ENCODE results near the gene MAP3K10. TPM values are rescaled to one million over a fixed set of nuclear protein-coding genes. Genes with fewer than 3 reads are reported as not detected.

MAP3K10 gene
- total and polyA plus RNA-seq, 8 donors: 12.9 to 17.2 (median 15.1) TPM

DNA sequence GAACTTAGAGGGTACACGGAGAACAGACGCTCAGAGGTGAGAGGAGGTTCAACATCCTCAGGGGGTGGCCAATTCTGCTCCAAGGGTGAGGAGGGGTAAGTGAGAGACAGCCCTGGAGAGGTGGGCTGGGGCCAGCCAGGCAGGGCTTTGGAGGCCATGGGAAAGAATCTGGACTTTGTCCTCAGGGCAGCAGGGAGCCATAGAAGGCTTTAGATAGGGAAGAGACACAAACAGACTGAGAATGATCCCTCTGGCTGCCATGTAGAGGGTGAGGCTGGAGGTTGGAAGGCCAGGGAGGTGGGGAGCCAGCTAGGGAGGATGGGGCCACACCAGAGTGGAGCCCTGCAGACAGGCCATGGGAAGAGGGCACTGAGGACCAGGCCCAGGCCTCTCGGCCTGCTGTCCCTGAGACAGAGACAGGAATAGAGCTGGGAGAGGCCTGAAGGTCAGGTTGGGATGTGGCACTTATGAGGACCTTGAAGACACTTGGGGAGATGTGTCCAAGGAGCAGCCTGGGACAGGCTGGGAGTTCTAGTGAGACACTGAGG lies 64.5 kb downstream of the MAP3K10 start:
- ATAC-seq (no peak), DNase-seq (peak in 1 of 4 donors; percentile 21)
- H3K9me3 ChIP-seq: no peaks in the 10 kb centered on the region
- peaks cover 0 to 54% of the 10 kb centered on the region in 2 donors for H3K36me3 ChIP-seq
- TF ChIP-seq, protein P1, sequence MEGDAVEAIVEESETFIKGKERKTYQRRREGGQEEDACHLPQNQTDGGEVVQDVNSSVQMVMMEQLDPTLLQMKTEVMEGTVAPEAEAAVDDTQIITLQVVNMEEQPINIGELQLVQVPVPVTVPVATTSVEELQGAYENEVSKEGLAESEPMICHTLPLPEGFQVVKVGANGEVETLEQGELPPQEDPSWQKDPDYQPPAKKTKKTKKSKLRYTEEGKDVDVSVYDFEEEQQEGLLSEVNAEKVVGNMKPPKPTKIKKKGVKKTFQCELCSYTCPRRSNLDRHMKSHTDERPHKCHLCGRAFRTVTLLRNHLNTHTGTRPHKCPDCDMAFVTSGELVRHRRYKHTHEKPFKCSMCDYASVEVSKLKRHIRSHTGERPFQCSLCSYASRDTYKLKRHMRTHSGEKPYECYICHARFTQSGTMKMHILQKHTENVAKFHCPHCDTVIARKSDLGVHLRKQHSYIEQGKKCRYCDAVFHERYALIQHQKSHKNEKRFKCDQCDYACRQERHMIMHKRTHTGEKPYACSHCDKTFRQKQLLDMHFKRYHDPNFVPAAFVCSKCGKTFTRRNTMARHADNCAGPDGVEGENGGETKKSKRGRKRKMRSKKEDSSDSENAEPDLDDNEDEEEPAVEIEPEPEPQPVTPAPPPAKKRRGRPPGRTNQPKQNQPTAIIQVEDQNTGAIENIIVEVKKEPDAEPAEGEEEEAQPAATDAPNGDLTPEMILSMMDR (IDR thresholded peaks at IDR 0.05): no peak
- H3K4me1 ChIP-seq: peaks cover 0 to 4% of the 10 kb centered on the region in 2 donors
- H3K27me3 ChIP-seq: no peaks in the 10 kb centered on the region
- intact Hi-C loops (cut with DNase I): no loop called here
- no peak overlapping the region for H3K27ac ChIP-seq
- no peak overlapping the region for H3K4me3 ChIP-seq

DNA sequence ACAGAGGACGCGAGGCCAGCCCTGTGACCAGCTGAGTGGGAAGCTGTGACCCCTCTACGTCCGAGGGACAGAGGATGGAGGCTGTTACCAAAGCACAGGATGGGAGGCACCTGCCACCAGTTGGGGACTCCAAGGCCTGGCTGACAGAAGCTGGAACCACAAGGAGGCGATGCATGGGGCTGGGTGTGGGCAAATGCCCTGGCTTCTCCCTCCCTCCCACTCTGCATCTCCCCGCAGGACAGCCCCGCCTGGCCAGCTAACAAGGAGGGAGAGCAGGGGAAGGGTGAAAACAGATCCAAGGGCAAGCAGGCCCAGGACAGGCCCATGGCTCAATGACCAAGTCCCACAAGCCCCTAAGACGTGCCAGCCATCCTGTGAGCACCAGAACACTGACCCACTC lies 65.3 kb downstream of the MAP3K10 start:
- peak in 1 of 4 donors; percentile 40 for DNase-seq
- ATAC-seq: no peak
- Histone ChIP-seq H3K27ac (no peak overlapping the region), H3K4me3 (no peak overlapping the region), H3K9me3 (no peaks in the 10 kb centered on the region), H3K4me1 (peaks cover 0 to 4% of the 10 kb centered on the region in 2 donors), H3K27me3 (no peaks in the 10 kb centered on the region), H3K36me3 (peaks cover 0 to 51% of the 10 kb centered on the region in 2 donors)
- intact Hi-C loops (cut with DNase I): no loop called here
- TF ChIP-seq, protein P1 (IDR thresholded peaks at IDR 0.05): no peak

DNA sequence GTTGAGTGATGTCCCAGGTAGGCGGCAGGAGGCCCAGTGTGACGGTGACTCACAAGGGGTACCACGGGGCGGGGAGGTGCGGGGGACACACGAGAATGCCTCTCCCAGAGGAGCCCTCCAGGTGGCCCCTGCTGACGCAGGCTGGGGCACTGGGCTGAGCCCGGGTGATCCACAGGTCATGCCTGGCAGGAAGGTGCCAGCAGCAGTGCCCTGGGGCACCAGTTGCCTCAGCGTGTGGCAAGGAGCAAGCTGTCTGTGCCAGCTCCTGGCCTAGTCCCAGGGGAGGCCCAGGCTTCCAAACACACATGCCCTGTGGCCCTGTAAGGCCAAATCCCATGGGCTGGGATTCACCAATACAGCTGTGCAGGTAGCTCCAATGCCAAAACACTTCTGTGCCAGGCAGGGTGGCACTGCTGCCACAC lies 65.9 kb downstream of the MAP3K10 start:
- Histone ChIP-seq H3K4me1 (peaks cover 0 to 4% of the 10 kb centered on the region in 2 donors), H3K36me3 (peaks cover 0 to 48% of the 10 kb centered on the region in 2 donors), H3K27ac (no peak overlapping the region), H3K9me3 (no peaks in the 10 kb centered on the region), H3K27me3 (no peaks in the 10 kb centered on the region), H3K4me3 (no peak overlapping the region)
- DNase-seq (peak in 1 of 4 donors; percentile 60), ATAC-seq (no peak)
- TF ChIP-seq, protein P1 (IDR thresholded peaks at IDR 0.05): no peak
- intact Hi-C loops (cut with DNase I): no loop called here

DNA sequence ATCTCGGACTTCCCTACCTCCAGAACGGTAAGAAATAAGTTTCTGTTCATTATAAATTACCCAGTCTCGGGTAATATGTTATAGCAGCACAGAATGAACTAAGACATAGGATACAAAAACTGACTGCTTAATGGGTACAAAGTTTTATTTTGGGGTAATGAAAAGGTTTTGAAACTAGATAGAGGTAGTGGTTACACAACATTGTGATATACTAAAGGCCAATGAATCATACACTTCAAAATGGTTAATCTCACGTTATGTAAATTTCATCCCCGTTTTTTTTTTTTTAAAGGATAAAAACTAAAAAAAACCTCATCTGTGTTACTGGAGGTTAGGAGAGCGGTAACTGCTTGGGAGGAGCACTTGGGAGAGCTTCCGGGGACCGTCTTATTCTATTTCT lies 70.4 kb downstream of the MAP3K10 start:
- no peaks in the 10 kb centered on the region for H3K9me3 ChIP-seq
- H3K4me1 ChIP-seq: peaks cover 0 to 4% of the 10 kb centered on the region in 2 donors
- intact Hi-C loops (cut with DNase I): no loop called here
- peaks cover 0 to 47% of the 10 kb centered on the region in 2 donors for H3K36me3 ChIP-seq
- H3K27ac ChIP-seq: no peak overlapping the region
- H3K27me3 ChIP-seq: no peaks in the 10 kb centered on the region
- TF ChIP-seq, protein P1 (IDR thresholded peaks at IDR 0.05): no peak
- no peak overlapping the region for H3K4me3 ChIP-seq
- ATAC-seq: no peak
- no peak for DNase-seq

DNA sequence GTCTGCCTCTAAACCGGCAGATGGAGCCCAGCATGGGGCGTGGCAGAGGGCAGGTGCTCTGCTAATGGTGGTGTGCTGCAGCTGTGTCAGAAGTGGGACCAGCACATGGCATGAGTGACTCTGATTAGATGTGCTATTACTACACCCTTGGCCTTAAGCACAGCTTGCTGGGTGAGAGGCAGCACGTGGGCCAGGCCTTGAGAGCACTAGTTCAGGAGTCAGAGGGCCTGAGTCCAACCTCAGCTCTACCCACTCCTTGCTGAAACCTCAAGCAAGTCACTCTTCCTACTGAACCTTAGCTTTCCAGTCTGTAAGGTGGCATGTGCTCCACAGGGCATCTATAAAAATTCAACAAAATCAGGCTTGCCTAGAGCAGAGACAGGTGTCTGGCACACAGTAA lies 71.2 kb downstream of the MAP3K10 start:
- Histone ChIP-seq H3K27me3 (no peaks in the 10 kb centered on the region), H3K9me3 (no peaks in the 10 kb centered on the region), H3K27ac (no peak overlapping the region), H3K4me1 (peaks cover 0 to 4% of the 10 kb centered on the region in 2 donors), H3K4me3 (no peak overlapping the region), H3K36me3 (peaks cover 0 to 41% of the 10 kb centered on the region in 2 donors)
- TF ChIP-seq, protein P1 (IDR thresholded peaks at IDR 0.05): no peak
- intact Hi-C loops (cut with DNase I): no loop called here
- DNase-seq (no peak), ATAC-seq (no peak)

Measured in left lung (tissue), 10 donors.